ENCODE results near the gene GEMIN2.

DNA sequence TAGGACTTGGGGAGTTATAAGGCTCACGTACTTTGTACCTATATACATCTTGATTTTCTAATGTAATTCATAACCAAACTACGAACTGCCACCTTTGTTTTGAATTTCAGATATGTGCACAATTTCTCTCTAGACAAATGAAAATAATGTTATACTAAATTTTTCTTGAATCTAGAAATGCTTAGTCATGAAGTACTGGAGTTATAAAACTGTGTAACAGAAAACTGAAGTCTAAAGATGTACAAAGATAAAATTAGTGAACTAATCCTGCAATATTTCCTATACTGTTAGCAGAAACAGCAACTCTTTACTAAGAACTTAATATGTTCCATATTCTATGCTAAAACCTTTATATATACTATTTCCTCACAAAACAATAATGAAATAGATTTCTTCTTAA, 26.6 kb upstream of the GEMIN2 start:
- TF ChIP-seq, protein P1, sequence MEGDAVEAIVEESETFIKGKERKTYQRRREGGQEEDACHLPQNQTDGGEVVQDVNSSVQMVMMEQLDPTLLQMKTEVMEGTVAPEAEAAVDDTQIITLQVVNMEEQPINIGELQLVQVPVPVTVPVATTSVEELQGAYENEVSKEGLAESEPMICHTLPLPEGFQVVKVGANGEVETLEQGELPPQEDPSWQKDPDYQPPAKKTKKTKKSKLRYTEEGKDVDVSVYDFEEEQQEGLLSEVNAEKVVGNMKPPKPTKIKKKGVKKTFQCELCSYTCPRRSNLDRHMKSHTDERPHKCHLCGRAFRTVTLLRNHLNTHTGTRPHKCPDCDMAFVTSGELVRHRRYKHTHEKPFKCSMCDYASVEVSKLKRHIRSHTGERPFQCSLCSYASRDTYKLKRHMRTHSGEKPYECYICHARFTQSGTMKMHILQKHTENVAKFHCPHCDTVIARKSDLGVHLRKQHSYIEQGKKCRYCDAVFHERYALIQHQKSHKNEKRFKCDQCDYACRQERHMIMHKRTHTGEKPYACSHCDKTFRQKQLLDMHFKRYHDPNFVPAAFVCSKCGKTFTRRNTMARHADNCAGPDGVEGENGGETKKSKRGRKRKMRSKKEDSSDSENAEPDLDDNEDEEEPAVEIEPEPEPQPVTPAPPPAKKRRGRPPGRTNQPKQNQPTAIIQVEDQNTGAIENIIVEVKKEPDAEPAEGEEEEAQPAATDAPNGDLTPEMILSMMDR (conservative IDR thresholded peaks at IDR 0.05 in 1 of 2, IDR thresholded peaks at IDR 0.05 in 1 of 2; ENCODE audit: extremely low read depth in 1 of 2, insufficient read depth in 1 of 2, low read depth in 1 of 2, low read length in 2 of 2), result no peak
- no peak for TF ChIP-seq EZH2 (IDR thresholded peaks at IDR 0.05; ENCODE audit: borderline replicate concordance, low read length)

All from mammary epithelial cell (primary cell).